Ovary (tissue), 9 donors: ENCODE results near the gene EPHA10. TPM values are rescaled to one million over a fixed set of nuclear protein-coding genes. Genes with fewer than 3 reads are reported as not detected.

Experiments
- DNase-seq, 5 donors: peaks; one replicate each; pipeline ENCODE4 v3.0.0-alpha.2; 2019 to 2020
- H3K27ac ChIP-seq, 2 donors: fragments of 200-600 bp; one replicate each; pipeline versions ENCODE4 v1.5.1 to v1.8.0; 2019 to 2022
- H3K27me3 ChIP-seq: fragments of 200-600 bp; one replicate; pipeline ENCODE4 v1.8.0; 2022
- H3K36me3 ChIP-seq: fragments of 200-600 bp; sonication (generic); one replicate; pipeline ENCODE4 v1.5.1; 2019
- H3K4me1 ChIP-seq: one replicate; pipeline ENCODE4 v1.8.1; 2013; ENCODE audit warnings: mild to moderate bottlenecking, moderate library complexity; ENCODE audit not compliant: insufficient read depth
- H3K4me3 ChIP-seq: fragments of 200-600 bp; sonication (generic); one replicate; pipeline ENCODE4 v1.5.1; 2017
- H3K9me3 ChIP-seq, 2 donors: fragments of 200-600 bp in 1 of 2; sonication (generic) in 1 of 2; one replicate each; pipeline versions ENCODE4 v1.5.1 to v1.8.1; 2013 to 2019; ENCODE audit warnings: mild to moderate bottlenecking in 1 of 2, moderate library complexity in 1 of 2
- CTCF ChIP-seq, 3 donors: fragments of 450-650 bp in 2 of 3; fragments of 200-600 bp in 1 of 3; IDR thresholded peaks; one replicate each; pipeline versions ENCODE4 v1.5.1 to v1.8.0; 2016 to 2022; ENCODE audit warnings: antibody characterized with exemption in 3 of 3, mild to moderate bottlenecking in 1 of 3
- EP300 ChIP-seq: sonication (generic); formaldehyde crosslinking; IDR thresholded peaks from one replicate; pipeline ENCODE4 v1.6.1; 2017; ENCODE audit warnings: antibody characterized with exemption
- POLR2A ChIP-seq: fragments of 450-650 bp; IDR thresholded peaks from one replicate; pipeline ENCODE4 v1.6.1; 2017; ENCODE audit warnings: antibody characterized with exemption, mild to moderate bottlenecking, moderate library complexity
- WGBS, 3 donors: extraction: QIAGEN DNeasy Blood & Tissue Kit in 1 of 3; methylation state at CpG; one replicate each; pipeline versions ENCODE4 v1.1.5 to v1.1.7; 2013 to 2017; 5-methylcytosine and 5-hydroxymethylcytosine counted together
- intact Hi-C, 4 donors: fragments of 100-400 bp; cut with DNase I; formaldehyde crosslinking; loops; one replicate each; pipeline versions ENCODE4 v1.11.0 to v1.15.1; 2022 to 2023
- polyA plus RNA-seq, 2 donors: library from polyadenylated mRNA; stranded (reverse); fragments of 200-250 nt in 1 of 2; fragments of 350-450 nt in 1 of 2; fragmentation: Illumina TruSeq in 1 of 2; extraction: RNeasy Lipid Tissue Mini Kit (QIAGEN cat#74804) in 1 of 2; gene quantifications; one replicate each; pipeline ENCODE4 v1.2.3, GENCODE V29; 2013 to 2014
- total RNA-seq, 7 donors: library from RNA; depleted of rRNA in 2 of 7; stranded (reverse); fragments of >200 nt in 2 of 7; fragmentation: NEBNext Ultra II Directional in 3 of 7; extraction: Animal tissue kit (Norgen Biotek cat#: 25700) in 3 of 7; gene quantifications; one replicate each; pipeline versions ENCODE4 v1.1.0 to v1.2.4, GENCODE V29; 2016 to 2023
- donor health status: DM: no; HTN: no; CAD: no; lungs with moderate emphysema.
- donor health status: DM: no; HTN: no; CAD: no.
- donor health status: Bipolar disorder and iron deficiency.
- donor health status: DM: yes; HTN: yes; CAD: no.
- donor health status: DM: no; HTN: no; CAD: no.
- donor health status: DM: yes; HTN: yes; CAD: no.

The EPHA10 gene
- total and polyA plus RNA-seq, 9 donors: 0.02 to 0.69 (median 0.30) TPM; not detected in 3

- no peak for DNase-seq
- no peaks in the 10 kb centered on the region for H3K9me3 ChIP-seq
- H3K4me1 ChIP-seq: no peaks in the 10 kb centered on the region
- intact Hi-C loops: no loop called here
- no peaks in the 10 kb centered on the region for H3K36me3 ChIP-seq
- H3K4me3 ChIP-seq: no peak overlapping the region
- no peak overlapping the region for H3K27ac ChIP-seq
- TF ChIP-seq CTCF (IDR thresholded peaks at IDR 0.05): no peak
- no peak for TF ChIP-seq EP300
- TF ChIP-seq POLR2A: no peak
- WGBS, 3 donors: 74 to 85% (median 82%) methylated on average over 4 of the region's 4 CpGs
- H3K27me3 ChIP-seq: no peaks in the 10 kb centered on the region
Observed at GRCh38 chr1:37714689-37715088, 50.2 kb downstream of the EPHA10 start.

GRCh38 chr1:37714226-37714625 is 50.7 kb downstream of the EPHA10 start:
- intact Hi-C loops: no loop called here
- WGBS, 3 donors: 70 to 76% (median 73%) methylated on average over 8 of the region's 8 CpGs
- TF ChIP-seq CTCF (IDR thresholded peaks at IDR 0.05): no peak
- TF ChIP-seq EP300: no peak
- TF ChIP-seq POLR2A: no peak

GRCh38 chr1:37708471-37708870 is 56.4 kb downstream of the EPHA10 start:
- Histone ChIP-seq H3K27ac (no peak overlapping the region), H3K9me3 (no peaks in the 10 kb centered on the region), H3K4me3 (no peak overlapping the region), H3K36me3 (no peaks in the 10 kb centered on the region), H3K4me1 (no peaks in the 10 kb centered on the region), H3K27me3 (no peaks in the 10 kb centered on the region)
- intact Hi-C loops: no loop called here
- WGBS, 3 donors: 83 to 91% (median 89%) methylated on average over 4 of the region's 4 CpGs
- DNase-seq: no peak
- TF ChIP-seq POLR2A: no peak
- no peak for TF ChIP-seq EP300
- TF ChIP-seq CTCF (IDR thresholded peaks at IDR 0.05): no peak

More at GRCh38 chr1:37714226-37714625, 50.7 kb downstream of the EPHA10 start:
- Histone ChIP-seq H3K27ac (no peak overlapping the region), H3K36me3 (no peaks in the 10 kb centered on the region), H3K27me3 (no peaks in the 10 kb centered on the region), H3K4me1 (no peaks in the 10 kb centered on the region), H3K4me3 (no peak overlapping the region), H3K9me3 (no peaks in the 10 kb centered on the region)
- no peak for DNase-seq

- Histone ChIP-seq H3K9me3 (no peaks in the 10 kb centered on the region), H3K4me1 (no peaks in the 10 kb centered on the region), H3K27me3 (no peaks in the 10 kb centered on the region), H3K36me3 (no peaks in the 10 kb centered on the region), H3K27ac (no peak overlapping the region), H3K4me3 (no peak overlapping the region)
- TF ChIP-seq CTCF (IDR thresholded peaks at IDR 0.05): no peak
- TF ChIP-seq EP300: no peak
- no peak for TF ChIP-seq POLR2A
- intact Hi-C loops: no loop called here
- DNase-seq: no peak
- 58 to 76% (median 75%) methylated on average over 8 of the region's 8 CpGs for WGBS, 3 donors
Observed at GRCh38 chr1:37705399-37705798, 59.5 kb downstream of the EPHA10 start.
